Activated gamma-delta T cell treated with anti-CD3 and anti-CD28 coated beads, Interleukin-2, amount 50 U/mL, for 16 hours (primary cell): ENCODE data around the gene NUP85.
"Not testable (repeated sequence)": the region's sequence is repeated elsewhere in the genome, so short reads cannot be mapped to it uniquely, and the experiment has no call there.

Experiments
- DNase-seq: peaks from one replicate; pipeline ENCODE4 v3.0.0-alpha.2; 2020; ENCODE audit warnings: low read depth

NUP85 gene, protein sequence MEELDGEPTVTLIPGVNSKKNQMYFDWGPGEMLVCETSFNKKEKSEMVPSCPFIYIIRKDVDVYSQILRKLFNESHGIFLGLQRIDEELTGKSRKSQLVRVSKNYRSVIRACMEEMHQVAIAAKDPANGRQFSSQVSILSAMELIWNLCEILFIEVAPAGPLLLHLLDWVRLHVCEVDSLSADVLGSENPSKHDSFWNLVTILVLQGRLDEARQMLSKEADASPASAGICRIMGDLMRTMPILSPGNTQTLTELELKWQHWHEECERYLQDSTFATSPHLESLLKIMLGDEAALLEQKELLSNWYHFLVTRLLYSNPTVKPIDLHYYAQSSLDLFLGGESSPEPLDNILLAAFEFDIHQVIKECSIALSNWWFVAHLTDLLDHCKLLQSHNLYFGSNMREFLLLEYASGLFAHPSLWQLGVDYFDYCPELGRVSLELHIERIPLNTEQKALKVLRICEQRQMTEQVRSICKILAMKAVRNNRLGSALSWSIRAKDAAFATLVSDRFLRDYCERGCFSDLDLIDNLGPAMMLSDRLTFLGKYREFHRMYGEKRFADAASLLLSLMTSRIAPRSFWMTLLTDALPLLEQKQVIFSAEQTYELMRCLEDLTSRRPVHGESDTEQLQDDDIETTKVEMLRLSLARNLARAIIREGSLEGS

DNA sequence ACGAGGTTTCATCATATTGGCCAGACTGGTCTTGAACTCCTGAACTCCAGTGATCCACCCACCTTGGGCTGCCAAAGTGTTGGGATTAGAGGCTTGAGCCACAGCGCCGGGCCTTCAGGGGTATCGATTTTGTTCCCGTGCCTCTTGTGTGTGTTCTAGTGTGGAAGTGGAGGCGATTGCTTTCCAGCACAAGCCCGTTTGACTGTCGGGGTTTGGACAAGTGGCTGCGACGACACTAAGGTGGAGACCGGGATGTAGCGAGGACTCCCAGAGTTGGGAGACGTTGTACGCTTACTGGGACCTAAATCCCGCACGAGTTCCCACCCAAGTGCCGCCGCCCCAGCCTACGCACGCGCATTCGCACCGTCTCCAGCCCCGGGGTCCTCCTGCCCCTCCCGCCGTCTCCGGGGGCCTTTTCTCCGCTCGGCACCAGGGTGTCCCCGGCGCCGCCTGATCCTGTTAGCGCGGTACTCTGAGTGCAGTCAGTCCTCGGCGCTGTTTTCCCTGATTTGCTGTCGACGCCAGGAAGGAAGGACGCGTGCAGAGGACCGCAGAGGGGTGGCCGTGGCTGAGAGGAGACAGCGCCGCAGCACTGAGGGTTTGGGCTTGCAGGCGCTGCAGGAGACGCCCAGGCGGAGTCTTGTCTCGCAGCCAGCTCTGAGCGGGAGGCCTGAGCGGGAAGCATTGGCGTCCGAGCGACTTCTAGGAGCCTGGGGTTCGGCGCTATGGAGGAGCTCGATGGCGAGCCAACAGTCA lies at the start of gene NUP85:
Gene NUP85 (plus strand): TSS at position 643 of the 756 bp plus-strand sequence. CDS start 83 bp downstream, at position 726.
- peak; percentile 89 for DNase-seq

DNA sequence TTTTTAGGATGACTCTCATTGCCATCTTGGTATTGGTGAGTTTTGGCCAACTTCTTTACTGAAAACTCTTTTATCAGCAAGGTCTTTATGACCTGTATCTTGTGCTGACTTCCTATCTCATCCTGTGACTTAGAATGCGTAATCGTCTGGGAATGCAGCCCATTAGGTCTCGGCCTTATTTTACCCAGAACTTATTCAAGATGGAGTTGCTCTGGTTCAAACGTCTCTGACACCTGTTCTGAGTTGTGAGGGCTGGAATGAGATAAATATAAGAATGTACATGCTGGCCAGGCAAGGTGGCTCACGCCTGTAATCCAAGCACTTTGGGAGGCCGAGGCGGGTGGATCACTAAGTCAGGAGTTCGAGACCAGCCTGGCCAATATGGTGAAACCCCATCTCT lies 47.0 kb upstream of the NUP85 start:
- DNase-seq, result not testable (repeated sequence)

DNA sequence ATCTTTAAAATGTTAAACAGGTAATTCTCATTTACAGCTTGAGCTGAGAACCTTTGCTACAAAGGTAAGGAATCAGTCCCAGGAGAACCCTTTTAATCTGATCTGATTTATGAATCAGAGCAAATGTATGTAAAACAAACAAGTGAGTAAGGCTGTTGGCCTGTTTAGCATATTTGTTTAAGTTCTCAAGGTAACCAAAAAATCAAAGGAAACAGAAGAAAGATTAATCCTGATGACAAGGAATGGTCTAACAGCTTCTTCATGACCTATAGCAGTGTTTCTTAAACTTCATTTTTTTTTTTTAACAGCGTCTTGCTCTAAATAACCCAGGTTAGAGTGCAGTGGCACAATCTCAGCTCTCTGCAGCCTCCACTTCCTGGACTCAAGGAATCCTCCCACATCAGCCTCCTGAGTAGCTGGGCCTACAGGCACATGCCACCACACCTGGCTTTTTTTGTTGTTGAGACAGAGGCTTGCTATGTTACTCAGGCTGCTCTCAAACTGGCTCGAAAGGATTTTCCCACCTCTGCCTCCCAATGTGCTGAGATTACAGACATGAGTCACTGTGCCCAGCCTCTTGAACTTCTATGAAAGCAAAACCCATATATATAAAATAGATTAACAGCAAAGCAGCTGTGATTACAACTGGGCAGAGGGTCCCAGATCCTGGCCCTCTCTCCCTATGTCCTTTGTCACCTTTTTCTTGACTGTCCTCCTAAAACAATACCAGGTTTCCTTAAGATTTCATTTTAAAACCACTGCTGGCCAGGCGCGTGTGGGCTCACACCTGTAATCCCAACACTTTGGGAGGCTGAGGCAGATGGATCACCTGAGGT lies 46.1 kb upstream of the NUP85 start:
- DNase-seq, result no peak

DNA sequence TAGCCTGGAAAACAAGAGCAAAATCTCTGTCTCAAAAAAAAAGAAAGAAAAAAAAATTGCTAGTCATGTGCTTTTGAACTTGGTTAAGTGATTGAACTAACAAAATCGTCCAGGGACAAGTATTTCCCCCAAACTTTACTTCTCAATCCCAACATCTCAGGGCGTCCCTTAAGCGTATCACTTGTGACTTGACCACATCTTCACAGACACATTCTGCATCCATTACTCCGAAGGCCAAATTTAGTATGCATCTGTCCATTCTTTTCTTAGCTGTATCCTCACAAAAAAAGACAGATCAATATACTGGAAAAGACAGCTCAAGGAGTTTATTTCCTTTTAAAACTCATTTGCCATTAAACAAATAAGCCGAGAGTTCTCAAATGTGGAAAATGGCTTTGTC lies 45.3 kb upstream of the NUP85 start:
- DNase-seq, result no peak

DNA sequence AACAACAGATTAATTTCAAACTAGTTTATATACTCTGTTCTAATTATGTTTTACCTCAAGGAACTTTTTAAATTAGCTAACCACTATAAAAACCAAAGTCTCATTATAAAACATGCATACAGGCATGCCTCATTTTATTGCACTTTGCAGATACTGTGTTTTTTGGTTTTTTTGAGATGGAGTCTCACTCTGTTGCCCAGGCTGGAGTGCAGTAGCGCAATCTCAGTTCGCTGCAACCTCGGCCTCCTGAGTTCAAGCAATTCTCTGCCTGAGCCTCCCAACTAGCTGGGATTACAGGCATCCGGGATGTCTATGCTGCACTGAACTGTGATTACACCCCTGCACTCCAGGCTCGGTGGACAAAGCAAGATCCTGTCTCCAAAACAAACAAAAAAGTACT lies 42.4 kb upstream of the NUP85 start:
- no peak for DNase-seq

DNA sequence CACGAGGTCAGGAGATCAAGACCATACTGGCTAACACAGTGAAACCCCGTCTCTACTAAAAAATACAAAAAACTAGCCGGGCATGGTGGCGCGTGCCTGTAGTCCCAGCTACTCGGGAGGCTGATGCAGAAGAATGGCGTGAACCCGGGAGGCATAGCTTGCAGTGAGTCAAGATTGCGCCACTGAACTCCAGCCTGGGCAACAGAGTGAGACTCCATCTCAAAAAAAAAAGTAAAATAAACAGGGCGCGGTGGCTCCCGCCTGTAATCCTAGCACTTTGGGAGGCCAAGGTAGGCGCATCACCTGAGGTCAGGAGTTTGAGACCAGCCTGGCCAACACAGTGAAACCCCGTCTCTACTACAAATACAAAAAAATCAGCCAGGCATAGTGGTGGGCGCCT lies 40.9 kb upstream of the NUP85 start:
- DNase-seq, result not testable (repeated sequence)

DNA sequence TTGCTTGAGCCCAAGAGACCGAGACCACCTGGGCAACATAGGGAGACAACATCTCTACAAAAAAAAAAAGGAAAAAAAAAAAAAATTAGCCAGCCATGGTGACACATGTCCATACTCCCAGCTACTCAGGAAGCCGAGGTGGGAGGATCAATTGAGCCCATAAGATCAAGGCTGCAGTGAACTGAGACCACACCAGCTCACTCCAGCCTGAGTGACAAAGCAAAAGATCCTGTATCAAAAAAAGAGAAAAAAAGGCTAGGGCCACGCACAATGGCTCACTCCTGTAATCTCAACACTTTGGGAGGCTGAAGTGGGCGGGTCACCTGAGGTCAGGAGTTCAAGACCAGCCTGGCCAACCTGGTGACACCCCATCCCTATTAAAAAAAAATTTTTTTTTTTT lies 36.5 kb upstream of the NUP85 start:
- DNase-seq, result no peak

DNA sequence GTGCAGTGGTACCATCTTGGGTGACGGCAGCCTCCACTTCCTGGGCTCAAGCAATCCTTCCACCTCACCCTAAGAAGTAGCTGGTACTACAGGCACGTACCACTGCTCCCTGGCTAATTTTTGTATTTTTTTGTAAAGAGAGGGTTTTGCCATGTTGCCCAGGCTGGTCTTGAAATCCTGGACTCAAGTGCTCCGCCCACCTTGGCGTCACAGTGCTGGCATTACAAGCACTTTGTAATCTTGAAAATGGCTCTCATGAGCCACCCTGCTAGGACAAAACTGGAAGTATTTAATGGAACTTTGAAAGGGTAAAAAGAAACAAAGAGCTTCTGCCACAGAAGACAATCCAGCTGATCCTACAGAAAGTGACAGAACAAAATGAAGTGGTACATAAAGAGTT lies 32.0 kb upstream of the NUP85 start:
- DNase-seq, result no peak

DNA sequence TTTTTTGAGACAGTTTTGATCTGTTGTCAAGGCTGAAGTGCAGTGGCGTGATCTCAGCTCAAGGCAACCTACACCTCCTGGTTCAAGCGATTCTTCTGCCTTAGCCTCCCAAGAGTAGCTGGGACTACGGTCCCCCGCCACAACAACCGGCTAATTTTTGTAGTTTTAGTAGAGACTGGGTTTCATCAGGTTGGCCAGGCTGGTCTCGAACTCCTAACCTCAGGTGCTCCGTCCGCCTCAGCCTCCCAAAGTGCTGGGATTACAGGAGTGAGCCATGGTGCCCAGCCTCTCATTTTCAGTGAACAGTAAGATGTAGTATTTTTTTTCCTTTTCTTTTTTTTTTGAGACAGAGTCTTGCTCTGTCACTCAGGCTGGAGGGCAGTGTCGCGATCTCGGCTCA lies 30.5 kb upstream of the NUP85 start:
- DNase-seq, result no peak

DNA sequence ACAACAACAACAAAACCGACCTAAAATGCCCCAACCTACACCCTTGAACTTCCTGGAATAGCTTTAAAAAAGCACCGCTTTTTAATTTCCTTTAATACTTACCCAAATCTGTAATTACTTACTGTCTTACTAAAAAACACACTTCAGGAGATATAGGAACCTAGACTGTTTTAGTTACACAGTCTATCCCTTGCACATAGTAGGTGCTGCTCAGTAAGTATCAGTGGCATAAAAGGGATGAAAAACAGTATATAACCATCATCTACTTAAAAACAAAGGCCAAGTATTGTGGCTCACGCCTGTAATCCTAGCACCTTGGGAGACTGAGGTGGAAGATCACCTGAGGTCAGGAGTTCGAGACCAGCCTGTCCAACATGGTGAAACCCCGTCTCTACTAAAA lies 28.9 kb upstream of the NUP85 start:
- DNase-seq, result no peak

DNA sequence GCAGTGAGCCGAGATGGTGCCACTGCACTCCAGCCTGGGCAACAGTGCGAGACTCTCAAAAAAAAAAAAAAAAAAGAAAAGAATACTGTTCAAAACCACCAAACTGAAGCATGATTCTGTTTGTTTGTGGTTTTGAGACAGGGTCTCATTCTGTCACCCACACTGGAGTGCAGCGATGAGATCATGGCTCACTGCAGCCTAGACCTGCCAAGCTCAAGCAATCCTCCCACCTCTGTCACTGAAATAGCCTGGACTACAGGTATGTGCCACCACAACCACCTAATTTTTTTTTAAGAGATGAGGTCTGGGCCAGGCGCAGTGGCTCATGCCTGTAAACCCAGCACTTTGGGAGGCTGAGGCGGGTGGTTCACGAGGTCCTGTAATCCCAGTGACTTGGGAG lies 27.0 kb upstream of the NUP85 start:
- DNase-seq, result no peak

DNA sequence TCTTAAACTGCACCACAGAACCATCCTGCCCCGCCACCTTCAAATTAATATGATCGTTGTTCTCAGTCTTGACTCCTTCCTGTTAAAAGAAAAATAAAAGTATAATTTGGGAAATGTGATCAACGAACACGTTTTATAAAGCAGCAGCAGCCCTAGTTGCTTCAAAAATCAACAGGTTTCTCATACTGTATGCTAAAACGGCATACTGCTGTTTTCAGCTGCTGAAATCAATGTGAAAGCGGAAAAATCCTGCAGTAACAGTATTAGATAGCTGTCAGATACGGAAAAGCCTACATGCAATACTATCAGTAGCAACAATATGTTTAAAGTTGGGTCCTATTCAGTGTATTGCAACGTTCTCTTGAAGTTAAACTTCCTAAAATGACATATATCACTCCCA lies 24.4 kb upstream of the NUP85 start:
- no peak for DNase-seq

DNA sequence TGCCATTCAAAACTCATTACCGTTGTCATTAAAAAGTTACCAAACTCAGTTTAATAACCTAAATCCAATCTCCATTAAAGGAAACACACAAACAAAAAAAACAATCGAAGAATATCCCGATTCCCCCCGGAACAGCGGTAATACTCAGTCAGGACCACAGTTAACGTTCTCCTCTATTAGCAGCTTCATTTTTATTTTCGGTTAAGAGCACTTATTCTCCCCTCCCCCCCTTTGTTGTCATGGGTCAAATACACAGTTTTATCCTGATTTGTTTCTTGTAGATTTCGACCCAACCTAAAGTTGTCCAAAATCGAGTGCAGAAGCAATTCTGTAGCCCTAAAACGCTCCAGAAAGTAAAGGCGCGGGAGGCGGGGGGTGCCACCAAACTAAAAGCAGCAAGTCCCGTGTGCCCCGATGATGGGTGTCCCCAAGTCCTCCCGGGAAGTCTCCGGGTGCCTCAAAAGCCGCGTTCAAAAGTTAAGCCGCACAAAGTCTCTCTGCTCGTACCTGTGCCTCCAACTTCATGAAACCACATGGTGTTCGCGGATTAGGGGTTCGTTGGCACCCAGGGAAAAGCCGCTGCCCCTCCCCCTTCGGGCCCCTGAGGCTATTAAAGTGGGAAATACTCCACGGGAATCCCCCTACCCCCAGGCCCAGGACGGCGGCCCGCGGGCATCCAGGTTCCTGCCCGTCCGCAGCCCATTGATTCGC lies 23.7 kb upstream of the NUP85 start:
- DNase-seq, result peak; percentile 17

DNA sequence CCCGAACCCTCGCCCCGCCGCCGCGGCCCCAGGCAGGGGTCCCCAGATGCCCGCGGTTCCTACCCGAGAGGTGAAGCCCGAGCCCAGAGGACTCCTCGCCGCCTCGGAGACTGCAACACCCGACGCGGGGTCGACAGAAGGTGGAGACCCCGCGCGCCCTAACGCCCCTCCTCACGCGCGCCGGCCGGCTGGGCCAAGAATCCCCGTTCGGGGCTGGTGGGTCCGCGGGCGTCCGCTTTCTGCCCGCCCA lies 23.2 kb upstream of the NUP85 start:
- no peak for DNase-seq

DNA sequence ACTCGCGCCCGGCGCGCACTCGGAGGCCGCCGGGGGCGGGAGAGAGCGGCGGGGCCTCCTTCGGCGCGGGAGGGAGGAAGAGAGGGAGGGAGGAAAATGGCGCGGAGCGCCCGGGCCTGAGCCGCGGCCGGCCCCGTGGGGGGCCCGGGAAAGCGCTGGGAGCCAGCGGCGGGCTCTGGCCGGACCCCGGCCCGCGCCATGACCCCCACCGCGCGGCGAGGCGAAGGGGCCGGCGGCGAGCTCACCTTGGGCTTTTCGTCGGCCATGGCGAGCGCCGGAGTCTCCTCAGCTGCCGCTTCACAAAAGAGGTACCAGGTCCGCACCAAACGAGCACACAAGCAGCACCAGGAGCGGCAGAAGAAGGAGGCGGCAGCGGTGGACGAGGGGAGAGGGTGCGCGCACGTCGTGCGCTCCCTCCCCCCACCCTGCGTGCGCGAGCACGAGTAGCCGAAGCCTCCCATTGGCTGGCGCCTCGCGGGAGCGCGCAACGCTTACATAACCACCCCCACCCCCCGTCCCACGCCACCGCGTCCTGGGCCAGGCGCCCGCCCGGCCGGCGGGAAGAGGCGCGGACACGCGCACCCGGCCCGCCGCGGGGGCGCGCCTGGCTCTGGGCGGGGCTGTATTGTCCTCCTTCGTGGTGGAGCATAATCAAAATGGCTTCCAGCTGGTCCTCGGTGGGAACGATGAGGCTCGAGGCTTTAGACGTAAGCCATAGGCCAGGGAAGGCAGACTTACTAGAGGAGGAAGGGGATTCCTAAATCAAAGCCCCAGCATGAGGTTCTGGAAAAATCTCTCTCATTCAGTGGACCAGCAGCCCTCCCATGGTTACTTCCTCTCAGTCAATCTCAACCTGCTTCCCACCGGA lies 22.7 kb upstream of the NUP85 start, which contains the start of gene SUMO2:
Gene SUMO2 (minus strand): TSS at position 391 of the 868 bp plus-strand sequence. CDS start 125 bp downstream, at position 266.
- DNase-seq, result peak; percentile 93

DNA sequence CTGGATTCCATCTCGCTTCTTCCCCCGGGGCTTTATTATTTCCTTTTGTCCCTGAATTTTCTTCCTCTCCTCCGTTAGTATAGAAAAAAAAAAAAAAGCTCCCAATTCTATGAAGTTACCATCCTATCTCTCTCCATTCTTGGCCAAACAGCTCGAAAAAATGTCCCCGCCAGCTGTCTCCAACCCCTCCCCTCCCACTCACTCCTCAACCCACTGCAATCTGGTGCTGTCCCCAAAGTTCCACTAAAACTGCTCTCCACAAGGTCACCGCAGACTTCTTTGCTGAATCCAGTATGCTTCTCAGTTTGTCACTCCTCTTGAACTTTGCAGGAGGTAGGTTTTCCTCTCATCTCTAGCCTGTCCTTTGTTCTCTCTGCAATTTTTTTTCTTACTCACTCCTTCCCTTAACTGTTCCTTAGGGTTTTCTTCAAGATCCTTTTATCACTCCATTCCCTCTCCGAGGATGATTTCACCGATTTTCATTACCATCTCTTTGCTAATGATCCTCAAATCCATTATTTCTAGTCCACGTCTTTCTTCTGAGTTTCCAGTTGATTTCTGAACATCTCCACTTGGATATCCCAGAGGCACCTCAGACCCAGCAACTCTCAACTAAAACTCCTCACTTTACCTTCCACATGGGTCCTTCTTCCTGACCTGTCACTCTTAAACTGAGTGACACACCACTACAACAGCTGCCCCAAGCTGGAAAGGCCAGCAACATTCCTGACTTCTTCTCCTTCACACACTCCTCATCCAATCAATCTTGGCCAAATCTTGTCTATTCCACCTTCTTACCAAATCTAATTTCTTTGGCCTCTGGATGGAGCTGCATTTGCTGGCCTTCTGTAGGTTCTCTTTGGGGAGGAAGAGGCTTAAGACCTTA lies 21.2 kb upstream of the NUP85 start:
- DNase-seq, result no peak

DNA sequence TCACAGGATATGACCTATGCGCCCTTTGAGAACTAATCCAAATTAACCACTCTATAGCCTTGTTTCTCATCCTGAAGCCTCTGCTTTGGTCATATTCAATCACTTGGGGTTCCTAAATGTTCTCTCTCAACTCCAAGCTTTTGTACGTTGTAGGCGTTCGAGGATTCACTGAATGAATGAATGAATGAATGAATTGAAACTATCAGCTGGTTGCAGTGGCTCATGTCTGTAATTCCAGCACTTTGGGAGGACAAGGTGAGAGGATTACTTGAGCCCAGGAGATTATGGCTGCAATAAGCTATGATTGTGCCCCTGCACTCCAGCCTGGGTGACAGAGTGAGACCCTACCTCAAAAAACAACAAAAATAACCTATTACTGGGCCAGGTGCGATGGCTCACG lies 16.9 kb upstream of the NUP85 start:
- DNase-seq, result no peak

DNA sequence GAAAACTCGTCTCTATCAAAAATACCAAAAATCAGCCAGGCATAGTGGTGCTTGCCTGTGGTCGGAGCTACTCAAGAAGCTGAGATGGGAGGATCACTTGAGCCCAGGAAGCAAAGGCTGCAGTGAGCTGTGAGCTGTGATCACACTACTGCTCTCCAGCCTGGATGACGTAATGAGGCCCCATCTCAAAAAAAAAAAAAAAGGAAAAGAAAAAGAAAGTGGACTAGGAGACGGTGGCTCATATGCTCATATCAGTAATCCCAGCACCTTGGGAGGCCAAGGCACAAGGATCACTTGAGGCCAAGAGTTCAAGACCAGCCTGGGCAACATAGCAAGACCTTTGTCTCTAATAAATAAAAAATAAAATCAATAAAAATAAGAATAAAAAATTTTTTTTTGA lies 13.9 kb upstream of the NUP85 start:
- DNase-seq, result no peak

DNA sequence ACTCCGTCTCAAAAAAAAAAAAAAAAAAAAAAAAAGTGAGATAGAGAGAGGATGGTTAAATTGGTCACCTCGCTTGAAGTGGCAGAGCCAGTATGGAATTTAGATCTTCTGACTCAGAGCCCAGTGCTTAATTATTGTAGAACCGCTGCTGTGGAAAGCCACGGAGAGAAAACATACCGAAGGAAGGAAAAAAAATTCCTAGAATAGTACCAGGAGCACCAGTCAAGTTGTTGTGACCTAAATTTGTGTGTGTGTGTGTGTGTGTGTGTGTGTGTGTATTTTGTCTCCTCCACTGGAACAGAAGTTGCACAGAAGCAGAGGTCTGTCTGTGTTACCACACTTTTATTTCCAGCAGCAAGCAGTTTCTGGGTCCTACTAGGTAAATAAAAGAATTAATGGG lies 10.6 kb upstream of the NUP85 start:
- DNase-seq, result no peak
